HL-60 (cell line): ENCODE measurements around the gene CD81.

Experiments
- DNase-seq, 2 experiments: peaks; one replicate each; pipeline ENCODE4 v3.0.0-alpha.2; 2010 to 2020; ENCODE audit warnings: low read depth in 1 of 2, low spot score in 1 of 2
- H3K27ac ChIP-seq: fragments of 250-450 bp; sonication (Bioruptor Pico); replicated peaks from 2 replicates; pipeline ENCODE4 v1.5.1; 2020; ENCODE audit warnings: mild to moderate bottlenecking, moderate library complexity
- H3K27me3 ChIP-seq: fragments of 250-450 bp; sonication (Bioruptor Pico); 2 replicates; pipeline ENCODE4 v1.5.1; 2021; ENCODE audit warnings: mild to moderate bottlenecking, moderate library complexity; ENCODE audit not compliant: insufficient read depth, poor library complexity, severe bottlenecking
- H3K4me3 ChIP-seq: replicated peaks from 2 replicates; pipeline ENCODE4 v1.5.1; 2011; ENCODE audit warnings: mild to moderate bottlenecking, control low read depth, low read length; ENCODE audit not compliant: insufficient read depth
- GABPA ChIP-seq: IDR thresholded peaks from 2 replicates; pipeline ENCODE4 v1.6.1; 2012; ENCODE audit warnings: low read depth
- POLR2AphosphoS5 ChIP-seq: IDR thresholded peaks from 2 replicates; pipeline ENCODE4 v1.6.1; 2012; ENCODE audit warnings: low read depth
- SPI1 ChIP-seq: IDR thresholded peaks from 2 replicates; pipeline ENCODE4 v1.6.1; 2012; ENCODE audit warnings: low read depth, mild to moderate bottlenecking, borderline replicate concordance
- TF ChIP-seq, protein P1 (sequence below): IDR thresholded peaks from 2 replicates; pipeline ENCODE4 v1.6.1; 2012; ENCODE audit warnings: low read depth; ENCODE audit not compliant: insufficient replicate concordance
- TF ChIP-seq, protein P2 (sequence below): IDR thresholded peaks from one replicate; pipeline ENCODE4 v1.5.1; 2011; ENCODE audit warnings: low read length, control low read depth, inconsistent platforms; ENCODE audit not compliant: insufficient read depth

Gene CD81

DNA sequence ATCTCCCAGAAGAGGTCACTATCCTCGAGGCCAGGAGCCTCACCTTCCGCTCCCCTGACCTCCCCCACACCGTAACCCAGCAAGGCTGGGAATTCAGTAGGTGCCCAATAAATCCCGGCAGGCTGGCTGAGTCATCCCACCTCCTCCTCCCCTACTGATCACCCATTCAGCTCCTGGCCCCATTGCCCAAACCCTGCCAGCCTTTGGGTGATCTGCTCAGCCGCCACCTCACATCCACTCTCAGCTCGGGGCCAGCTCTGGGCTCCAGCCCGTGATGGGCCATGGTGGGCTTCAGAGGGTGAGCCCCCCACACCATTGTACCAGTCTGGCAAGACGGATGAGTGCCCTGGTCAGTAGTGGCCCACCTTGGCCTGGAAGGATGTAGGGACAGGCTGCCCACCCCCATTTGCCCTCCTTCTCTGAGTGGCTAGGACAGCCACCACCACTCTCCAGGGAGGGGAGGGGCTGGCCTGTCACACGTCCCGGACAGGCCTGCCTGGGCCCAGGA lies 59.0 kb downstream of the CD81 start:
- TF ChIP-seq GABPA (no peak), POLR2AphosphoS5 (no peak)
- TF ChIP-seq, protein P1, sequence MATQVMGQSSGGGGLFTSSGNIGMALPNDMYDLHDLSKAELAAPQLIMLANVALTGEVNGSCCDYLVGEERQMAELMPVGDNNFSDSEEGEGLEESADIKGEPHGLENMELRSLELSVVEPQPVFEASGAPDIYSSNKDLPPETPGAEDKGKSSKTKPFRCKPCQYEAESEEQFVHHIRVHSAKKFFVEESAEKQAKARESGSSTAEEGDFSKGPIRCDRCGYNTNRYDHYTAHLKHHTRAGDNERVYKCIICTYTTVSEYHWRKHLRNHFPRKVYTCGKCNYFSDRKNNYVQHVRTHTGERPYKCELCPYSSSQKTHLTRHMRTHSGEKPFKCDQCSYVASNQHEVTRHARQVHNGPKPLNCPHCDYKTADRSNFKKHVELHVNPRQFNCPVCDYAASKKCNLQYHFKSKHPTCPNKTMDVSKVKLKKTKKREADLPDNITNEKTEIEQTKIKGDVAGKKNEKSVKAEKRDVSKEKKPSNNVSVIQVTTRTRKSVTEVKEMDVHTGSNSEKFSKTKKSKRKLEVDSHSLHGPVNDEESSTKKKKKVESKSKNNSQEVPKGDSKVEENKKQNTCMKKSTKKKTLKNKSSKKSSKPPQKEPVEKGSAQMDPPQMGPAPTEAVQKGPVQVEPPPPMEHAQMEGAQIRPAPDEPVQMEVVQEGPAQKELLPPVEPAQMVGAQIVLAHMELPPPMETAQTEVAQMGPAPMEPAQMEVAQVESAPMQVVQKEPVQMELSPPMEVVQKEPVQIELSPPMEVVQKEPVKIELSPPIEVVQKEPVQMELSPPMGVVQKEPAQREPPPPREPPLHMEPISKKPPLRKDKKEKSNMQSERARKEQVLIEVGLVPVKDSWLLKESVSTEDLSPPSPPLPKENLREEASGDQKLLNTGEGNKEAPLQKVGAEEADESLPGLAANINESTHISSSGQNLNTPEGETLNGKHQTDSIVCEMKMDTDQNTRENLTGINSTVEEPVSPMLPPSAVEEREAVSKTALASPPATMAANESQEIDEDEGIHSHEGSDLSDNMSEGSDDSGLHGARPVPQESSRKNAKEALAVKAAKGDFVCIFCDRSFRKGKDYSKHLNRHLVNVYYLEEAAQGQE, result no peak
- Histone ChIP-seq H3K27ac (no peak overlapping the region), H3K4me3 (no peak overlapping the region), H3K27me3 (no peaks in the 10 kb centered on the region)
- no peak for DNase-seq

DNA sequence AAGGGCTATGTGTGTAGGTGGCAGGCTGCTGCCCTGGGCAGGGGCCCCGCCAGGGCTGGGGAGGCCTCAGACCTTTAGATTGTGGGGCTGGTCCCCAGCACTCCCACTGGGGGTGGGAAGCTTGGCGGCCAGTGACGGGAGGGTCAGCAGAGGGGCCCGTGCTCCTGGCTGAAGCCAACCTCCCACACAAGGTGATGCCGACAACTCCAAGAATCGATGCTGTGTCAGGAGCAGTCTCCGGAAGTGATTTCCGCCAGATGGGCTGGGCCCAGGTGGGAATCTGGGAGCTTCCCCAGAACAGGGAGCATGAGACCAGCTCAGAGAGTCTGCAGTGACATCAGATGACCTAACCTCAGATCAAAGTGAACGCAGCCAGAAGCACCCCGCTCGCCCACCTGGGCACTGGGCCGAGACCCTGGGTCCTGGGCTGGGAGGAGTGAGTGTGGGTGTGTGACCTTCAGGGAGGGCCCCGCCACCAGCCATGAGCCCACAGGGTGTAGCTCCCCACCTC lies 59.5 kb downstream of the CD81 start:
- TF ChIP-seq SPI1 (no peak), GABPA (no peak), POLR2AphosphoS5 (no peak)
- TF ChIP-seq, protein P1, result no peak
- TF ChIP-seq, protein P2, sequence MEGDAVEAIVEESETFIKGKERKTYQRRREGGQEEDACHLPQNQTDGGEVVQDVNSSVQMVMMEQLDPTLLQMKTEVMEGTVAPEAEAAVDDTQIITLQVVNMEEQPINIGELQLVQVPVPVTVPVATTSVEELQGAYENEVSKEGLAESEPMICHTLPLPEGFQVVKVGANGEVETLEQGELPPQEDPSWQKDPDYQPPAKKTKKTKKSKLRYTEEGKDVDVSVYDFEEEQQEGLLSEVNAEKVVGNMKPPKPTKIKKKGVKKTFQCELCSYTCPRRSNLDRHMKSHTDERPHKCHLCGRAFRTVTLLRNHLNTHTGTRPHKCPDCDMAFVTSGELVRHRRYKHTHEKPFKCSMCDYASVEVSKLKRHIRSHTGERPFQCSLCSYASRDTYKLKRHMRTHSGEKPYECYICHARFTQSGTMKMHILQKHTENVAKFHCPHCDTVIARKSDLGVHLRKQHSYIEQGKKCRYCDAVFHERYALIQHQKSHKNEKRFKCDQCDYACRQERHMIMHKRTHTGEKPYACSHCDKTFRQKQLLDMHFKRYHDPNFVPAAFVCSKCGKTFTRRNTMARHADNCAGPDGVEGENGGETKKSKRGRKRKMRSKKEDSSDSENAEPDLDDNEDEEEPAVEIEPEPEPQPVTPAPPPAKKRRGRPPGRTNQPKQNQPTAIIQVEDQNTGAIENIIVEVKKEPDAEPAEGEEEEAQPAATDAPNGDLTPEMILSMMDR, result no peak
- H3K4me3 ChIP-seq, result no peak overlapping the region
- no peak for DNase-seq
- no peaks in the 10 kb centered on the region for H3K27me3 ChIP-seq
- no peak overlapping the region for H3K27ac ChIP-seq

DNA sequence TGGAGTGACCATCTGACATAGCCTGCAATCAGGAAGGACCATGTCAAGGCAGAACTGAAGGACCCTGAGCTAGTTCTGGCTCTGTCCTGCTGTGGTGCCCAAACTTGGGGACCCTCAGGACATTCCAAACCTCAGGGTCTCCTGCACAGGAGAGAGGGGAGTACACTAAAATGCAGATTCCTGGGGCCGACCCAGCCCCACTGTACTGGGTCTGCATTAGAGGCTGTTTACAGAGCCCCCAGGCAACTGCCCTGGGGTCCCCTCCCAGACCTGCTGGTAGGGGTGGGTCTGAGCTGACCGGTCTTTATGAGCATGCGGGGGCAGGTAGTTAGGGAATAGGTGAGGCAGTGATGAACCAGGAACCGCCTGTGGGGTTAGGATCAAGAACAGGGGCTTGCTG lies 60.4 kb downstream of the CD81 start:
- Histone ChIP-seq H3K4me3 (no peak overlapping the region), H3K27me3 (no peaks in the 10 kb centered on the region), H3K27ac (no peak overlapping the region)
- no peak for TF ChIP-seq POLR2AphosphoS5
- no peak for TF ChIP-seq SPI1
- TF ChIP-seq GABPA, result no peak
- TF ChIP-seq, protein P1, result no peak
- TF ChIP-seq, protein P2, result no peak
- DNase-seq, result no peak
